DOHH2 (cell line): ENCODE results near the gene RALA.

Experiments
- CTCF ChIP-seq: fragments of 200-600 bp; sonication (generic); IDR thresholded peaks from one replicate; pipeline ENCODE4 v1.5.1; 2014; ENCODE audit warnings: antibody characterized with exemption, mild to moderate bottlenecking, low read depth, low read length; ENCODE audit not compliant: poor library complexity, severe bottlenecking
- EZH2phosphoT487 ChIP-seq: fragments of 200-600 bp; sonication (generic); IDR thresholded peaks from 2 replicates; pipeline ENCODE4 v1.6.1; 2017; ENCODE audit warnings: borderline replicate concordance, mild to moderate bottlenecking, antibody characterized with exemption, low read length, moderate library complexity, mixed read lengths

- TF ChIP-seq CTCF (no peak), EZH2phosphoT487 (no peak)
Measured at GRCh38 chr7:39732837-39733804, 109.7 kb downstream of the RALA start.
